ENCODE measurements around the gene YRDC. TPM values are rescaled to one million over a fixed set of nuclear protein-coding genes. Genes with fewer than 3 reads are reported as not detected.

YRDC gene
- total and polyA plus RNA-seq, 2 of the 13 experiments (the other 11 are each of a cell fraction or from before 2014, with no cell fraction given) = 27.5 to 29.2 TPM

GRCh38 chr1:37854406-37854805, 46.4 kb upstream of the YRDC start (continued):
- TF ChIP-seq E2F1 (CRISPR knock-in tag; IDR thresholded peaks at IDR 0.05) = no peak

DNA sequence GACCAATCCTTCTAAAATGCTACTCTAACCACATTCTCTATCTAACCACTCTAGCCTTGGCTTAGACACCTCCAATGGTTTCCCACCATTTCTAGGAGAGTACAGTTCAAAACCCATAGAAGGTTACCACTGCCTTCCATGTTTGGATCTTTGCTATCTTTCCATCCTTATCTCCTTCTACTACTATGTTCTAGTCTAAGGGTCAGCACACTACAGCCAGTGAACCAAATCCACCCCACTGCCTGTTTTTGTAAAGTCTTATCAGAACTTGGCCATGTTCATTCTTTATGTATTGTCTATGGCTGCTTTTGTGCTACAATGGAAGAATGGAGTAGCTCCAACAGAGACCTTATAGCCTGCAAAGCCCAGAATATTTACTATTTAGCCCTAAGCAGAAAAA, 45.1 kb upstream of the YRDC start:
- Histone ChIP-seq H3K9me3 (ENCODE audit: low read length) (no peaks in the 10 kb centered on the region), H3K36me3 (replicated peaks in 1 of 2; ENCODE audit: control insufficient read depth in 1 of 2, insufficient read depth in 2 of 2, low read length in 2 of 2) (peaks cover 5 to 23% of the 10 kb centered on the region in 2 experiments; a peak in 4 of 5 replicates), H3K4me3 (replicated peaks in 1 of 3; ENCODE audit: insufficient read depth in 1 of 3, low read depth in 2 of 3, low read length in 3 of 3) (no peak overlapping the region), H3K27ac (ENCODE audit: extremely low read length, insufficient read depth, low read length) (no peak overlapping the region), H3K4me2 (ENCODE audit: low read depth, low read length) (no peak overlapping the region), H4K20me1 (ENCODE audit: insufficient read depth, low read length) (no peaks in the 10 kb centered on the region), H3K4me1 (ENCODE audit: insufficient read depth, low read length) (peaks cover 3% of the 10 kb centered on the region), H3K9ac (ENCODE audit: insufficient read depth, low read depth, low read length) (no peak overlapping the region), H3K79me2 (ENCODE audit: insufficient read depth, low read length) (peaks cover 21% of the 10 kb centered on the region), H3K27me3 (ENCODE audit: control insufficient read depth in 1 of 2, insufficient read depth in 2 of 2, low read length in 2 of 2) (no peaks in the 10 kb centered on the region; a peak in 1 of 5 replicates), H2AFZ (ENCODE audit: low read length) (no peak overlapping the region)
- ATAC-seq = no peak
- ChIA-PET CTCF (ENCODE audit: low intra/inter-chr PET ratio, low total read pairs) (no interaction called here), POLR2A (no interaction called here)
- no peak for DNase-seq (ENCODE audit: low spot score)
- in situ Hi-C loops (cut with HindIII; ENCODE audit: extremely low pct_ligation_motif_present, low pct_unique_long_range_greater_than_20kb) = no loop called here
- no peak for FAIRE-seq
- intact Hi-C loops (cut with micrococcal nuclease; ENCODE audit: unreplicated experiment) = no loop called here
- no TSS peak for BruUV-seq (replicated peaks)
- TF ChIP-seq ATF7-NPFF (CRISPR knock-in tag; IDR thresholded peaks at IDR 0.05; ENCODE audit: low read depth) (no peak), RBAK (CRISPR knock-in tag; IDR thresholded peaks at IDR 0.05) (no peak), PBX3 (CRISPR knock-in tag; IDR thresholded peaks at IDR 0.05; ENCODE audit: borderline replicate concordance) (no peak), ZMYM3 (CRISPR knock-in tag; IDR thresholded peaks at IDR 0.05) (no peak), FOXA3 (CRISPR knock-in tag; IDR thresholded peaks at IDR 0.05) (no peak), BHLHE40 (IDR thresholded peaks at IDR 0.05; ENCODE audit: low read length) (no peak)
- TF ChIP-seq, protein P1, sequence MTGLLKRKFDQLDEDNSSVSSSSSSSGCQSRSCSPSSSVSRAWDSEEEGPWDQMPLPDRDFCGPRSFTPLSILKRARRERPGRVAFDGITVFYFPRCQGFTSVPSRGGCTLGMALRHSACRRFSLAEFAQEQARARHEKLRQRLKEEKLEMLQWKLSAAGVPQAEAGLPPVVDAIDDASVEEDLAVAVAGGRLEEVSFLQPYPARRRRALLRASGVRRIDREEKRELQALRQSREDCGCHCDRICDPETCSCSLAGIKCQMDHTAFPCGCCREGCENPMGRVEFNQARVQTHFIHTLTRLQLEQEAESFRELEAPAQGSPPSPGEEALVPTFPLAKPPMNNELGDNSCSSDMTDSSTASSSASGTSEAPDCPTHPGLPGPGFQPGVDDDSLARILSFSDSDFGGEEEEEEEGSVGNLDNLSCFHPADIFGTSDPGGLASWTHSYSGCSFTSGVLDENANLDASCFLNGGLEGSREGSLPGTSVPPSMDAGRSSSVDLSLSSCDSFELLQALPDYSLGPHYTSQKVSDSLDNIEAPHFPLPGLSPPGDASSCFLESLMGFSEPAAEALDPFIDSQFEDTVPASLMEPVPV (CRISPR knock-in tag; IDR thresholded peaks at IDR 0.05) = no peak

All from HepG2 (cell line).